Neuronal stem cell (in vitro differentiated cells): Measurements from ENCODE around the gene MTHFD2L.

ENCODE experiments used
- DNase-seq: peaks from one replicate; pipeline ENCODE4 v3.0.0-alpha.2; 2013; ENCODE audit warnings: low spot score
- H2AFZ ChIP-seq: one replicate; pipeline ENCODE4 v1.6.1; 2013; ENCODE audit warnings: mild to moderate bottlenecking, low read length, inconsistent platforms
- H2AK5ac ChIP-seq: 2 replicates; pipeline ENCODE4 v1.6.1; 2013; ENCODE audit warnings: low read depth, mild to moderate bottlenecking, inconsistent platforms, low read length, moderate library complexity, mixed read lengths
- H2BK120ac ChIP-seq: 2 replicates; pipeline ENCODE4 v1.6.1; 2013; ENCODE audit warnings: low read depth, mild to moderate bottlenecking, inconsistent platforms, low read length, moderate library complexity, mixed read lengths
- H2BK12ac ChIP-seq: one replicate; pipeline ENCODE4 v1.6.1; 2013; ENCODE audit warnings: low read length, inconsistent platforms
- H2BK15ac ChIP-seq: 2 replicates; pipeline ENCODE4 v1.6.1; 2013; ENCODE audit warnings: mild to moderate bottlenecking, low read length, inconsistent platforms, mixed read lengths
- H2BK5ac ChIP-seq: one replicate; pipeline ENCODE4 v1.6.1; 2013; ENCODE audit warnings: inconsistent platforms, mild to moderate bottlenecking, low read length, moderate library complexity
- H3K14ac ChIP-seq: one replicate; pipeline ENCODE4 v1.6.1; 2013; ENCODE audit warnings: low read length, inconsistent platforms
- H3K18ac ChIP-seq: 2 replicates; pipeline ENCODE4 v1.6.1; 2013; ENCODE audit warnings: low read length, inconsistent platforms
- H3K23ac ChIP-seq: 2 replicates; pipeline ENCODE4 v1.6.1; 2013; ENCODE audit warnings: low read depth, mild to moderate bottlenecking, mixed read lengths, low read length, inconsistent platforms; ENCODE audit not compliant: poor library complexity
- H3K27ac ChIP-seq: replicated peaks from 3 replicates; pipeline ENCODE4 v1.5.1; 2013; ENCODE audit warnings: low read length, inconsistent platforms
- H3K27me3 ChIP-seq, 3 experiments: 2 replicates each; pipeline ENCODE4 v1.6.1; 2013; ENCODE audit warnings: low read length in 3 of 3, mild to moderate bottlenecking in 2 of 3, inconsistent platforms in 1 of 3, low read depth in 1 of 3, mixed read lengths in 1 of 3, moderate library complexity in 1 of 3; ENCODE audit not compliant: control insufficient read depth in 3 of 3, insufficient read depth in 3 of 3
- H3K36me3 ChIP-seq, 2 donors: replicated peaks in 1 of 2; 2 replicates each; pipeline ENCODE4 v1.6.1; 2013; ENCODE audit warnings: low read length in 2 of 2; ENCODE audit not compliant: control insufficient read depth in 2 of 2, insufficient read depth in 2 of 2
- H3K4ac ChIP-seq: 2 replicates; pipeline ENCODE4 v1.6.1; 2013; ENCODE audit warnings: inconsistent platforms, mild to moderate bottlenecking, low read length, moderate library complexity
- H3K4me1 ChIP-seq, 2 donors: 1 replicate in 1 of 2; 2 replicates in 1 of 2; pipeline ENCODE4 v1.6.1; 2013; ENCODE audit warnings: low read length in 2 of 2, low read depth in 1 of 2; ENCODE audit not compliant: control insufficient read depth in 2 of 2, insufficient read depth in 1 of 2
- H3K4me2 ChIP-seq: one replicate; pipeline ENCODE4 v1.6.1; 2013; ENCODE audit warnings: mild to moderate bottlenecking, low read length, inconsistent platforms; ENCODE audit not compliant: insufficient read depth, poor library complexity, severe bottlenecking
- H3K4me3 ChIP-seq, 2 donors: 2 replicates each; pipeline ENCODE4 v1.5.1; 2013; ENCODE audit warnings: low read length in 2 of 2, mild to moderate bottlenecking in 2 of 2, inconsistent platforms in 1 of 2, moderate library complexity in 1 of 2
- H3K79me1 ChIP-seq: one replicate; pipeline ENCODE4 v1.6.1; 2013; ENCODE audit warnings: low read depth, mild to moderate bottlenecking, inconsistent platforms, low read length, moderate library complexity
- H3K9ac ChIP-seq: one replicate; pipeline ENCODE4 v1.6.1; 2013; ENCODE audit warnings: mild to moderate bottlenecking, low read depth, low read length, inconsistent platforms; ENCODE audit not compliant: poor library complexity
- H3K9me3 ChIP-seq, 2 donors: replicated peaks in 1 of 2; 2 replicates each; pipeline versions ENCODE3 to v1.6.1; 2013; ENCODE audit warnings: low read length in 2 of 2, mild to moderate bottlenecking in 2 of 2, inconsistent platforms in 1 of 2, low read depth in 1 of 2, mixed read lengths in 1 of 2, moderate library complexity in 1 of 2; ENCODE audit not compliant: control insufficient read depth in 2 of 2, insufficient read depth in 1 of 2
- H4K8ac ChIP-seq: one replicate; pipeline ENCODE4 v1.6.1; 2013; ENCODE audit warnings: low read depth, mild to moderate bottlenecking, inconsistent platforms, low read length, moderate library complexity
- H4K91ac ChIP-seq: one replicate; pipeline ENCODE4 v1.6.1; 2013; ENCODE audit warnings: low read length, low read depth, mild to moderate bottlenecking, inconsistent platforms; ENCODE audit not compliant: poor library complexity
- WGBS, 2 donors: extraction: QIAGEN DNeasy Blood & Tissue Kit; methylation state at CpG; one replicate each; pipeline ENCODE4 v1.1.7; 2013; ENCODE audit warnings: missing lambda C conversion rate in 2 of 2, mixed read lengths in 1 of 2; ENCODE audit not compliant: insufficient read length in 2 of 2, insufficient replicate concordance in 1 of 2; ENCODE audit errors: extremely low coverage in 2 of 2; 5-methylcytosine and 5-hydroxymethylcytosine counted together

Gene MTHFD2L

DNA sequence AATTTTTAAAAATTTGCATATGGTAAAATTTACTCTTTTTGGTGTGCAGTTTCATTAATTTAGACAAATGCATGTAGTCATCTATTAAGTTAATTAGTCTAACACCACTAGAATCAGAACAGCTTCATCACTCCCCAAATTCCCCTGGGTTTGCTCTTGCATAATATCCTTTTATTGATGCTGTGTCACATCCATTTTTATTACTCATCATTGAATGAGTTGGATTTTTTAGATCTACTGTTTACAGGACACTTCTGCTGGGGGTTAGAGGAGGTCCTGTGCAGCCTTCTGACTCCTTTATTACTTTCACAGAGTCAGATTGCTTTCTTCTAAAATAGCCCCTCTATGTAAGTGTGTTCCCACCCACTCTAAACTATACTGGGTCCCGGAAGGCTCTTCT is 65.9 kb downstream of the MTHFD2L start:
- H3K9me3 ChIP-seq, result no peaks in the 10 kb centered on the region

DNA sequence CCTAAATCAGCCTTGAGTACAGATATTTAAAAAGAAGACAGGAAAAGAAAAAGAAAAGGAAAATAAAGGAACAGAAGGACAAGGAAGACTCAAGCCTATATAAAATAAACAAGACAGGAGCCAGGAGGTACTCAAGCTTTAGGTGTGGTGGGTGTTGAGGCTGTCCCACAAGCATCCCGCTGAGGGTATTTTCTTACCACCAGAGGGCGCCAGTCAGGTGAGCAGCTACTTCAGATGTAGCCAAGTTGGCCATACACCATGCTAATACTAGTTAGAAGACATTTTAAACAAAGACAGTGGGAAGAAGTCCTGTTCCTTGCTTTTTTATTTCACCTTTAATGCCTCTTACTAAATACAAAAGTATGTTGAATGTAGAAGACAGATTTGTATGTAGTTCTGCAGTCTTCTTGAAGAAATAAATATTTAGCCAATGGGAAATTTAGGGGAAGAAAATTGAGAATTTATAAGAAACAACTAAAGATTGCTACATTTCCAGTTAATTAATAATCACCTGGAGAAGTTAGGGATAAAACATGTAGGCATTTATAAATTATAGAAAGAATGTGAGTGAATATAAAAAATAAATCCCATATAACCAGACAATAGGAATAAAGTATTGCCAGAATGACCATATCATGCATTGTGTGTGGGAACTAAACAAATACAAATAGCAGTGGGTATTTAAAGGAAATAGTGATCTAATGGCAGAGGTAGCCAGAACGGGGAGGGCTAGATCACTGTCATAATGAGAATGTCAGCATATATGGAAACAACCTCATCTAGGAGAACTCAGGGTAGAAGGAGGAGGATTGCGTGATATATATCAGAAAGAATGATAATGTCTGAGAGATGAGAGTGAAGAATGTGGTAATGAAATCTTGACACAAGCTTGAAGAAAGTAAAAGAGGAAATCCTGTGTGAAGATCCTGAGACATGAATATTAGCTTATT is 71.0 kb downstream of the MTHFD2L start:
- H2BK15ac ChIP-seq, result no peak overlapping the region
- no peaks in the 10 kb centered on the region for H3K79me1 ChIP-seq
- no peak overlapping the region for H3K9ac ChIP-seq
- H4K8ac ChIP-seq, result no peak overlapping the region
- no peak overlapping the region for H3K4me3 ChIP-seq
- H3K4ac ChIP-seq, result no peak overlapping the region
- H3K9me3 ChIP-seq, result no peaks in the 10 kb centered on the region
- H3K27ac ChIP-seq, result no peak overlapping the region
- no peaks in the 10 kb centered on the region for H3K4me1 ChIP-seq
- H3K18ac ChIP-seq, result no peak overlapping the region
- no peak overlapping the region for H4K91ac ChIP-seq
- H2BK120ac ChIP-seq, result no peak overlapping the region
- H3K14ac ChIP-seq, result no peak overlapping the region
- WGBS, 2 donors, result no CpG with 5 or more reads among the region's 4 CpGs
- H2BK12ac ChIP-seq, result no peak overlapping the region
- DNase-seq, result peak; percentile 74
- no peak overlapping the region for H3K4me2 ChIP-seq
- H3K27me3 ChIP-seq, result no peaks in the 10 kb centered on the region
- no peak overlapping the region for H2AK5ac ChIP-seq
- peaks cover 0 to 20% of the 10 kb centered on the region in 2 donors for H3K36me3 ChIP-seq
- no peak overlapping the region for H3K23ac ChIP-seq
- H2AFZ ChIP-seq, result no peak overlapping the region
- H2BK5ac ChIP-seq, result no peak overlapping the region

More for the DNA sequence above, 65.9 kb downstream of the MTHFD2L start:
- Histone ChIP-seq H4K91ac (no peak overlapping the region), H2BK120ac (no peak overlapping the region), H3K4me3 (no peak overlapping the region), H3K4me1 (no peaks in the 10 kb centered on the region), H3K14ac (no peak overlapping the region), H2BK5ac (no peak overlapping the region), H3K23ac (no peak overlapping the region), H3K4me2 (no peak overlapping the region), H2BK12ac (no peak overlapping the region), H3K4ac (no peak overlapping the region), H2AFZ (no peak overlapping the region), H4K8ac (no peak overlapping the region), H3K18ac (no peak overlapping the region), H2AK5ac (no peak overlapping the region), H3K27ac (no peak overlapping the region), H3K79me1 (no peaks in the 10 kb centered on the region), H3K36me3 (peaks cover 0 to 22% of the 10 kb centered on the region in 2 donors), H3K27me3 (no peaks in the 10 kb centered on the region), H2BK15ac (no peak overlapping the region), H3K9ac (no peak overlapping the region)
- no peak for DNase-seq
- WGBS, 2 donors, result no CpG with 5 or more reads among the region's 1 CpG

DNA sequence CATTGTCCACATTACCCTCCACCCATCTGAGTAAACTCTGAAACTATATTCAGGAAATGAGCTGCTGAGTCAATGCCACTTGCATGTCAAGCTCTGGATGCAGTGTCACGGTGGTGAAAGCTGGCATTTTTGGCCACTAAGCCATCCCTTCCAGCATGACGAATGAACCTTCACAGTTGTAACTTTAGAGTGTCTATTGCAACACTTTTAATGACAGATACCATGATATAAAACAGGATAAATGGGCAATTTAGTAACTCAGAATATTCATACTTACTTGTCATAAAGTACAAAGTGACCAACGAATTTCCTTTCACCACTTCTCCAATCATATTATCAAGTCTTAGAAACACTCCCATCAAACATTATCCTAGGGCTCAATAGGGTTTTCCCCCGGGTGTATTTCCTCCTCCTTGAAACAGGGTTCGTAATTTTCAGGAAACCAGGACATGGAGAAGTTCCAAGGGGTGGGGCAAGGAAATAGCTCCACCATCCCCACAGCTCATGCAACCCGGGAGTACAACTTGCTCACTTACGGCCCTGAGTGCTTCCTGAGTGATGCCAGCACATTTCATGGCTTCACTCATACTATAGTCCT is 73.1 kb downstream of the MTHFD2L start:
- H3K4ac ChIP-seq, result no peak overlapping the region
- H3K4me3 ChIP-seq, result no peak overlapping the region
- H2AK5ac ChIP-seq, result no peak overlapping the region
- H3K4me1 ChIP-seq, result no peaks in the 10 kb centered on the region
- no peak overlapping the region for H3K14ac ChIP-seq
- no peaks in the 10 kb centered on the region for H3K79me1 ChIP-seq
- no peak overlapping the region for H2BK12ac ChIP-seq
- no peak overlapping the region for H2BK120ac ChIP-seq
- no peaks in the 10 kb centered on the region for H3K27me3 ChIP-seq
- no CpG with 5 or more reads among the region's 7 CpGs for WGBS, 2 donors
- H3K18ac ChIP-seq, result no peak overlapping the region
- H2AFZ ChIP-seq, result no peak overlapping the region
- H3K36me3 ChIP-seq, result peaks cover 0 to 11% of the 10 kb centered on the region in 2 donors
- no peak overlapping the region for H3K23ac ChIP-seq
- H3K9me3 ChIP-seq, result no peaks in the 10 kb centered on the region
- H2BK15ac ChIP-seq, result no peak overlapping the region
- no peak overlapping the region for H4K8ac ChIP-seq
- H3K27ac ChIP-seq, result no peak overlapping the region
- no peak overlapping the region for H3K4me2 ChIP-seq
- DNase-seq, result no peak
- H4K91ac ChIP-seq, result no peak overlapping the region
- H2BK5ac ChIP-seq, result no peak overlapping the region
- no peak overlapping the region for H3K9ac ChIP-seq

DNA sequence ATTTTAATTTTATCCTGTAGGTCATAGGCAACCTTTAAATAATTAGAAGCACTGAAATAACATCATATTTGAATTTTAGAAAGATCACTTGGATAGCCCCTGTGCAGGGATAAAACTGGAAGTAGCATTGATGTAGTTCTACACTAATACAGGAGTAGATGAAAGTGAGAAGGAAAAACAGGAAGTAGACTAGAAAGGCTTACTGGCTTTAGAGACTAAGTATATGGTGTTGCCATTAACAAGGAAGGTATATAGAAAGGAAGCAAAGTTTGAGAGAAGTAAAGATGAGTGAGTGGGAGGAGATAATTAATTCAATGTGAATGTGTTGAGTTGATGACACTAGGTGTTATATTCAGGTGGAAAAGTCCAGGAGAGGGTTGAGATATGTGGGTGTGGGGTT is 77.2 kb downstream of the MTHFD2L start:
- Histone ChIP-seq H3K9me3 (no peaks in the 10 kb centered on the region), H2BK15ac (no peak overlapping the region), H3K4me1 (no peaks in the 10 kb centered on the region), H3K79me1 (no peaks in the 10 kb centered on the region), H4K8ac (no peak overlapping the region), H4K91ac (no peak overlapping the region), H2BK12ac (no peak overlapping the region), H3K27ac (no peak overlapping the region), H3K4me2 (no peak overlapping the region), H3K9ac (no peak overlapping the region), H3K36me3 (no peaks in the 10 kb centered on the region), H3K27me3 (no peaks in the 10 kb centered on the region), H2BK5ac (no peak overlapping the region), H2AK5ac (no peak overlapping the region), H2BK120ac (no peak overlapping the region), H3K18ac (no peak overlapping the region), H3K4ac (no peak overlapping the region), H3K23ac (no peak overlapping the region), H3K4me3 (no peak overlapping the region), H2AFZ (no peak overlapping the region), H3K14ac (no peak overlapping the region)
- DNase-seq, result no peak
